Ascending aorta (tissue), 2 donors: ENCODE measurements around the gene ICAM5. TPM values are rescaled to one million over a fixed set of nuclear protein-coding genes. Genes with fewer than 3 reads are reported as not detected.

Experiments used
- DNase-seq, 2 donors: peaks; one replicate each; pipeline ENCODE4 v3.0.0-alpha.2; 2019; ENCODE audit warnings: low spot score in 2 of 2
- H3K27ac ChIP-seq, 2 donors: fragments of 200-600 bp; sonication (generic); one replicate each; pipeline ENCODE4 v1.5.1; 2016 to 2017; ENCODE audit warnings: mild to moderate bottlenecking in 1 of 2
- H3K27me3 ChIP-seq: fragments of 200-600 bp; sonication (generic); one replicate; pipeline ENCODE4 v1.5.1; 2017
- H3K36me3 ChIP-seq, 2 donors: fragments of 200-600 bp; sonication (generic); one replicate each; pipeline ENCODE4 v1.5.1; 2016
- H3K4me1 ChIP-seq, 2 donors: fragments of 200-600 bp; sonication (generic); one replicate each; pipeline ENCODE4 v1.5.1; 2016 to 2017; ENCODE audit warnings: mild to moderate bottlenecking in 1 of 2
- H3K4me3 ChIP-seq, 2 donors: fragments of 200-600 bp; sonication (generic); one replicate each; pipeline ENCODE4 v1.5.1; 2016 to 2017; ENCODE audit warnings: mild to moderate bottlenecking in 1 of 2
- H3K9me3 ChIP-seq, 2 donors: fragments of 200-600 bp; sonication (generic); one replicate each; pipeline ENCODE4 v1.5.1; 2016
- intact Hi-C: fragments of 100-400 bp; cut with DNase I; formaldehyde crosslinking; loops from one replicate; pipeline ENCODE4 v1.15.1; 2023
- total RNA-seq: library from RNA; depleted of rRNA; stranded (reverse); fragments of >200 nt; gene quantifications from one replicate; pipeline ENCODE4 v1.1.0, GENCODE V29; 2016
- TF ChIP-seq, protein P1 (sequence below), 3 experiments: fragments of 200-600 bp in 2 of 3; fragments of 450-650 bp in 1 of 3; sonication (generic) in 2 of 3; IDR thresholded peaks; one replicate each; pipeline ENCODE4 v1.5.1; 2016 to 2019; ENCODE audit warnings: antibody characterized with exemption in 3 of 3, mild to moderate bottlenecking in 1 of 3, moderate library complexity in 1 of 3

Gene ICAM5
- total RNA-seq, 1 donor from 2014 or later: 2.2 TPM

DNA sequence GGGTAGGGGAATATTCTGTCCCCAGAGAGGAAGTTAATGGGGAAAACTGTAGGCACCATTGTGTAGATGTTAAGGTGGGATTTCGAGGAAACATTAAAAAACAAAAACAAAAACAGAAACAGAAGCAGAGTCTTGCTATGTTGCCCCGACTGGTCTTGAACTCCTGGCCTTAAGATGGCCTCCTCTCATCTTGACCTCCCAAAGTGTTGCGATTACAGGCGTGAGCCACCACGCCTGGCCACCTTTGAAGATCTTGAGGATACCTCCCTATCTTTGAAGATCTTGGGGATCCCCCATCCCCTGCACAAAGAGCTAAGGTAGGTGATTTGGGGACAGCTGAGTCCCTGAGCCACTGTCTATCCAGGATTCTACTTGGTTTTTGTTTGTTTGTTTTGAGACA lies 50.2 kb downstream of the ICAM5 start:
- H3K9me3 ChIP-seq: no peaks in the 10 kb centered on the region
- DNase-seq: no peak
- H3K4me3 ChIP-seq: no peak overlapping the region
- no peak overlapping the region for H3K27ac ChIP-seq
- no peaks in the 10 kb centered on the region for H3K4me1 ChIP-seq
- TF ChIP-seq, protein P1, sequence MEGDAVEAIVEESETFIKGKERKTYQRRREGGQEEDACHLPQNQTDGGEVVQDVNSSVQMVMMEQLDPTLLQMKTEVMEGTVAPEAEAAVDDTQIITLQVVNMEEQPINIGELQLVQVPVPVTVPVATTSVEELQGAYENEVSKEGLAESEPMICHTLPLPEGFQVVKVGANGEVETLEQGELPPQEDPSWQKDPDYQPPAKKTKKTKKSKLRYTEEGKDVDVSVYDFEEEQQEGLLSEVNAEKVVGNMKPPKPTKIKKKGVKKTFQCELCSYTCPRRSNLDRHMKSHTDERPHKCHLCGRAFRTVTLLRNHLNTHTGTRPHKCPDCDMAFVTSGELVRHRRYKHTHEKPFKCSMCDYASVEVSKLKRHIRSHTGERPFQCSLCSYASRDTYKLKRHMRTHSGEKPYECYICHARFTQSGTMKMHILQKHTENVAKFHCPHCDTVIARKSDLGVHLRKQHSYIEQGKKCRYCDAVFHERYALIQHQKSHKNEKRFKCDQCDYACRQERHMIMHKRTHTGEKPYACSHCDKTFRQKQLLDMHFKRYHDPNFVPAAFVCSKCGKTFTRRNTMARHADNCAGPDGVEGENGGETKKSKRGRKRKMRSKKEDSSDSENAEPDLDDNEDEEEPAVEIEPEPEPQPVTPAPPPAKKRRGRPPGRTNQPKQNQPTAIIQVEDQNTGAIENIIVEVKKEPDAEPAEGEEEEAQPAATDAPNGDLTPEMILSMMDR (IDR thresholded peaks at IDR 0.05): no peak
- intact Hi-C loops: loop anchor here (10.0 kb wide), 1 partner anchor 215 kb away; no protein-coding TSS in a partner anchor
- H3K27me3 ChIP-seq: no peaks in the 10 kb centered on the region
- H3K36me3 ChIP-seq: no peaks in the 10 kb centered on the region

DNA sequence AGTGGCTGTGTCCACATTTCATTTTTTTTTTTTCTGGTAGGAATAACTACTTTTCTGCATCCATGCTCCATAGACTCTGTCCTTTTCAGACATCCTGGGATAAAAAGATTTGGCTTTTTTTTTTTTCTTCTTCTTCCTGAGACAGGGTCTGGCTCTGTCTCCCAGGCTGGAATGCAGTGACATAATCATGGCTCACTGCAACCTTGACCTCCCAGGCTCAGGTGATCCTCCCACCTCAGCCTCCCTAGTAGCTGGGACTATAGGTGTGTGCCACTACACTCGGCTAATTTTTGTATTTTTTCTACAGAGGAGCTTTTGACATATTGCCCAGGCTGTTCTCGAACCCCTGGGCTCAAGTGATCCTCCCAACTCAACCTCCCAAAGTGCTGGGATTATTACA lies 53.7 kb downstream of the ICAM5 start:
- no peak overlapping the region for H3K27ac ChIP-seq
- intact Hi-C loops: no loop called here
- TF ChIP-seq, protein P1 (IDR thresholded peaks at IDR 0.05): no peak
- H3K4me3 ChIP-seq: no peak overlapping the region
- no peaks in the 10 kb centered on the region for H3K9me3 ChIP-seq
- no peaks in the 10 kb centered on the region for H3K36me3 ChIP-seq
- no peak for DNase-seq
- H3K4me1 ChIP-seq: no peaks in the 10 kb centered on the region
- no peaks in the 10 kb centered on the region for H3K27me3 ChIP-seq

DNA sequence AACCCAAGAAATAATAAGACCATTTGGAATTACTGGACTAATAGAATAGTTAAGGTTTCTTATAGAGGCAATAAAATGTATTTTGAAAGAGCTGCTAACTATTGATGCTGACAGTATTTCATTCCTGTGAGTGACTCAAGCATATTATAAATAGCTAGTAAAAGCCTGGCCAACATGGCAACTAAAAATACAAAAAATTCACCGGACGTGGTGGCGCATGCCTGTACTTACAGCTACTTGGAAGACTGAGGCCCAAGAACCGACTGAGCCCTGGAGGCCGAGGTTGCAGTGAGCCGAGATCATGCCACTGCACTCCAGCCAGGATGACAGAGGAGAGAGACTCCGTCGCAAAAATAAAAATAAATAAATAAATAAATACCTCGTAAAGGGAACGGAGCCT lies 55.0 kb downstream of the ICAM5 start:
- Histone ChIP-seq H3K4me3 (no peak overlapping the region), H3K27ac (peak overlapping the region; percentile 50 to 67), H3K9me3 (no peaks in the 10 kb centered on the region), H3K36me3 (no peaks in the 10 kb centered on the region), H3K27me3 (no peaks in the 10 kb centered on the region), H3K4me1 (no peaks in the 10 kb centered on the region)
- TF ChIP-seq, protein P1 (IDR thresholded peaks at IDR 0.05): no peak
- DNase-seq: no peak
- intact Hi-C loops: no loop called here

Other genes with a start within 250 kb of the ICAM5 start
- 98.0 TPM for gene SHFL, start 203.6 kb upstream of the ICAM5 start, total RNA-seq
- not detected for gene ANGPTL6, start 187.3 kb upstream of the ICAM5 start, total RNA-seq
- gene PPAN, start 183.6 kb upstream of the ICAM5 start, total RNA-seq: not detected
- 10.5 TPM for gene P2RY11, start 178.3 kb upstream of the ICAM5 start, total RNA-seq
- gene EIF3G, start 170.1 kb upstream of the ICAM5 start, total RNA-seq: 241 TPM
- gene DNMT1, start 95.0 kb upstream of the ICAM5 start, total RNA-seq: 54.0 TPM
- gene S1PR2, start 58.6 kb upstream of the ICAM5 start, total RNA-seq: 24.3 TPM
- gene MRPL4, start 37.7 kb upstream of the ICAM5 start, total RNA-seq: 72.9 TPM
- 74.8 TPM for gene ICAM1, start 18.8 kb upstream of the ICAM5 start, total RNA-seq
- gene ICAM4, start 3.0 kb upstream of the ICAM5 start, total RNA-seq: not detected
- gene ZGLP1, start 19.9 kb downstream of the ICAM5 start, total RNA-seq: not detected
- gene FDX2, start 26.1 kb downstream of the ICAM5 start, total RNA-seq: 16.8 TPM
- 51.8 TPM for gene RAVER1, start 43.6 kb downstream of the ICAM5 start, total RNA-seq
- 0.11 TPM for gene ICAM3, start 49.7 kb downstream of the ICAM5 start, total RNA-seq
- gene TYK2, start 90.6 kb downstream of the ICAM5 start, total RNA-seq: 80.7 TPM
- 183 TPM for gene CDC37, start 113.6 kb downstream of the ICAM5 start, total RNA-seq
- 59.9 TPM for gene PDE4A, start 130.6 kb downstream of the ICAM5 start, total RNA-seq
- 57.8 TPM for gene KEAP1, start 213.4 kb downstream of the ICAM5 start, total RNA-seq
- gene S1PR5, start 227.5 kb downstream of the ICAM5 start, total RNA-seq: 3.1 TPM